HCT116 (cell line): Measurements from ENCODE around the gene GLDN. TPM values are rescaled to one million over a fixed set of nuclear protein-coding genes. Genes with fewer than 3 reads are reported as not detected.

Source experiments
- ATAC-seq: fragments of 200-7000 bp; cut with Tn5 transposase; 2 replicates; pipeline ENCODE4 v1.9.1; 2020; ENCODE audit warnings: mild to moderate bottlenecking, moderate library complexity
- BruUV-seq: library from RNA; stranded (reverse); fragments of 400-500 nt; replicated peaks from 2 replicates; lab custom pipeline; 2021; lab: Mats Ljungman, UMichigan
- CTCF ChIA-PET: fragments of 300-600 bp; sonication (Branson Sonifier 250); formaldehyde crosslinking; loops from one replicate; lab custom pipeline; 2021; ENCODE audit warnings: antibody characterized with exemption; lab: Charles Lee
- POLR2A ChIA-PET: fragments of 300-600, 350-600 bp; sonication (Branson Sonifier 250); formaldehyde crosslinking; loops from one replicate; lab custom pipeline; 2021; ENCODE audit warnings: antibody characterized with exemption; lab: Charles Lee
- RAD21 ChIA-PET, 2 experiments: fragments of 300-600 bp; sonication (Branson Sonifier 250); formaldehyde crosslinking; loops; one replicate each; lab custom pipeline; 2023; ENCODE audit warnings: low total read pairs in 2 of 2; ENCODE audit not compliant: uncharacterized antibody in 2 of 2, unreplicated experiment in 2 of 2, low non-redundant PET in 1 of 2; lab: Charles Lee
- DNase-seq: peaks from one replicate; pipeline ENCODE4 v3.0.0-alpha.2; 2010; ENCODE audit warnings: low read depth, low spot score
- H2AFZ ChIP-seq: fragments of 200-600 bp; shearing (Covaris generic), sonication (generic); 2 replicates; pipeline ENCODE4 v1.6.1; 2017; ENCODE audit warnings: low read depth, mixed run types, mixed read lengths, antibody characterized with exemption, low read length; ENCODE audit not compliant: poor library complexity, severe bottlenecking
- H3K27ac ChIP-seq: 2 replicates; pipeline ENCODE4 v1.5.1; 2012; ENCODE audit warnings: low read depth, low read length
- H3K27me3 ChIP-seq: fragments of 200-600 bp; sonication (generic); 2 replicates; pipeline ENCODE4 v1.6.1; 2016; ENCODE audit warnings: mixed run types, low read length, mixed read lengths; ENCODE audit not compliant: insufficient read depth
- H3K36me3 ChIP-seq, 2 experiments: fragments of 200-500 bp in 1 of 2; fragments of 200-600 bp in 1 of 2; sonication (Bioruptor generic) in 1 of 2; sonication (generic) in 1 of 2; 2 replicates each; pipeline versions ENCODE4 v1.5.1 to v1.6.1; 2014 to 2016; ENCODE audit warnings: low read length in 2 of 2, inconsistent platforms in 1 of 2, mixed read lengths in 1 of 2, mixed run types in 1 of 2; ENCODE audit not compliant: insufficient read depth in 2 of 2, control insufficient read depth in 1 of 2
- H3K4me1 ChIP-seq, 2 experiments: fragments of 200-600 bp in 1 of 2; sonication (generic) in 1 of 2; 2 replicates each; pipeline versions ENCODE4 v1.5.1 to v1.6.1; 2012 to 2017; ENCODE audit warnings: low read length in 2 of 2, inconsistent platforms in 1 of 2, mild to moderate bottlenecking in 1 of 2, mixed read lengths in 1 of 2, mixed run types in 1 of 2, moderate library complexity in 1 of 2; ENCODE audit not compliant: insufficient read depth in 2 of 2, control insufficient read depth in 1 of 2
- H3K4me2 ChIP-seq: fragments of 200-600 bp; sonication (generic); 2 replicates; pipeline ENCODE4 v1.6.1; 2017; ENCODE audit warnings: mixed run types, low read length, mixed read lengths
- H3K4me3 ChIP-seq, 2 experiments: fragments of 200-600 bp in 1 of 2; sonication (generic) in 1 of 2; replicated peaks in 1 of 2; 2 replicates each; pipeline ENCODE4 v1.5.1; 2011 to 2016; ENCODE audit warnings: low read length in 2 of 2, control low read depth in 1 of 2, low read depth in 1 of 2, mild to moderate bottlenecking in 1 of 2, mixed read lengths in 1 of 2, mixed run types in 1 of 2
- H3K79me2 ChIP-seq: fragments of 200-600 bp; sonication (generic); 2 replicates; pipeline ENCODE4 v1.6.1; 2017; ENCODE audit warnings: mild to moderate bottlenecking, mixed run types, low read length, moderate library complexity, mixed read lengths; ENCODE audit not compliant: insufficient read depth
- H3K9ac ChIP-seq: fragments of 200-600 bp; sonication (generic); 2 replicates; pipeline ENCODE4 v1.6.1; 2016; ENCODE audit warnings: low read length, mixed read lengths
- H3K9me2 ChIP-seq: fragments of 200-600 bp; sonication (generic), shearing (Covaris generic); 2 replicates; pipeline ENCODE4 v1.6.1; 2017; ENCODE audit warnings: mixed run types, mild to moderate bottlenecking, moderate library complexity; ENCODE audit not compliant: insufficient read depth
- H3K9me3 ChIP-seq, 2 experiments: fragments of 200-500 bp in 1 of 2; fragments of 200-600 bp in 1 of 2; sonication (Bioruptor generic) in 1 of 2; sonication (generic) in 1 of 2; 2 replicates each; pipeline ENCODE4 v1.6.1; 2014 to 2017; ENCODE audit warnings: low read length in 2 of 2, mixed read lengths in 2 of 2, inconsistent platforms in 1 of 2, low read depth in 1 of 2, mild to moderate bottlenecking in 1 of 2, mixed run types in 1 of 2, moderate library complexity in 1 of 2; ENCODE audit not compliant: control insufficient read depth in 1 of 2, insufficient read depth in 1 of 2
- H4K20me1 ChIP-seq: fragments of 200-600 bp; sonication (generic), shearing (Covaris generic); 2 replicates; pipeline ENCODE4 v1.6.1; 2017; ENCODE audit warnings: mixed run types, mild to moderate bottlenecking, moderate library complexity; ENCODE audit not compliant: insufficient read depth
- ATF3 ChIP-seq: IDR thresholded peaks from 2 replicates; pipeline ENCODE4 v1.6.1; 2012
- CBX3 ChIP-seq: IDR thresholded peaks from 2 replicates; pipeline ENCODE4 v1.6.1; 2012; ENCODE audit warnings: low read depth
- CEBPB ChIP-seq: IDR thresholded peaks from 2 replicates; pipeline ENCODE4 v1.6.1; 2012; ENCODE audit warnings: low read depth
- EGR1 ChIP-seq: IDR thresholded peaks from 2 replicates; pipeline ENCODE4 v1.6.1; 2012; ENCODE audit warnings: low read depth
- ELF1 ChIP-seq: IDR thresholded peaks from 2 replicates; pipeline ENCODE4 v1.6.1; 2012; ENCODE audit warnings: low read depth, borderline replicate concordance
- EZH2phosphoT487 ChIP-seq: fragments of 200-600 bp; IDR thresholded peaks from 2 replicates; pipeline ENCODE4 v1.6.1; 2018; ENCODE audit warnings: antibody characterized with exemption, borderline replicate concordance
- JUND ChIP-seq: IDR thresholded peaks from 2 replicates; pipeline ENCODE4 v1.6.1; 2012
- MAX ChIP-seq: IDR thresholded peaks from 2 replicates; pipeline ENCODE4 v1.6.1; 2012
- POLR2A ChIP-seq: IDR thresholded peaks from 2 replicates; pipeline ENCODE4 v1.7.0; 2011; ENCODE audit warnings: borderline replicate concordance; ENCODE audit not compliant: insufficient read depth, insufficient read length; ENCODE audit errors: extremely low read depth
- POLR2AphosphoS5 ChIP-seq: IDR thresholded peaks from 2 replicates; pipeline ENCODE4 v1.6.1; 2011; ENCODE audit warnings: mild to moderate bottlenecking, low read depth, low read length, moderate library complexity
- REST ChIP-seq: IDR thresholded peaks from 2 replicates; pipeline ENCODE4 v1.6.1; 2012; ENCODE audit warnings: low read depth
- SRF ChIP-seq: IDR thresholded peaks from 2 replicates; pipeline ENCODE4 v1.6.1; 2012; ENCODE audit warnings: low read depth
- TCF7L2 ChIP-seq: IDR thresholded peaks from 2 replicates; pipeline ENCODE4 v1.7.0; 2011; ENCODE audit warnings: borderline replicate concordance, inconsistent platforms; ENCODE audit not compliant: insufficient read depth, insufficient read length; ENCODE audit errors: extremely low read depth
- YY1 ChIP-seq: IDR thresholded peaks from 2 replicates; pipeline ENCODE4 v1.6.1; 2011; ENCODE audit warnings: low read length, low read depth, moderate library complexity, mild to moderate bottlenecking; ENCODE audit not compliant: insufficient replicate concordance; ENCODE audit errors: extremely low read depth
- ZFX ChIP-seq: fragments of 450-650 bp; IDR thresholded peaks from 2 replicates; pipeline ENCODE4 v1.6.1; 2017
- ZNF274 ChIP-seq: fragments of 200-500 bp; sonication (Bioruptor generic); IDR thresholded peaks from 2 replicates; pipeline ENCODE4 v1.6.1; 2014; ENCODE audit warnings: mild to moderate bottlenecking, low read depth, low read length, inconsistent platforms
- intact Hi-C: fragments of 100-400 bp; cut with micrococcal nuclease; formaldehyde crosslinking; loops from 2 replicates; pipeline ENCODE4 v1.10.0; 2022
- total RNA-seq: library from RNA; stranded (reverse); gene quantifications from one replicate; pipeline ENCODE4 v1.2.1, GENCODE V29; 2021; ENCODE audit not compliant: unreplicated experiment
- TF ChIP-seq, protein P1 (sequence below): IDR thresholded peaks from 2 replicates; pipeline ENCODE4 v1.6.1; 2011; ENCODE audit warnings: mild to moderate bottlenecking, low read length, moderate library complexity; ENCODE audit not compliant: insufficient replicate concordance; ENCODE audit errors: extremely low read depth

The GLDN gene
- total RNA-seq, 1 experiment from 2014 or later = 3.0 TPM

DNA sequence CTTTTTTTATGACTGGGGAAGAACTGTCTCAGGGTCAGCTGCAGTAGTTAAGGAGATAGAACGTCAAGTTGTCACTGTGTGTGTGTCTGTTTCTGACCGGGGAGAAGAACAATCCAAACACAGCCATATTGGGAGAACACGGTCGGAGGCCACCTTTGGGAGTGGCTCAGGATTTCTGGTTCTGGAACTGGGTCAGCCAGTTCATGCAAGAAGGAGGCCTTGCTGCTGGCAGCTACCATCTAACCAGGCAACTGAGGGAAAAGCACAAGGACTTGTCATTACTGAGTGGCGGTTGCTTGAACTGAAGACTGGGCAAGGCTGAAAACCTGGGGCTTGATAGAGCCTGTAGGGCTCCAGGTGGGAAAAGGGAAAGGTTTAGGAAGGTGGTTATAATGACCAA is 24.6 kb downstream of the GLDN start:
- RAD21 ChIA-PET = no interaction called here
- H2AFZ ChIP-seq = no peak overlapping the region
- TF ChIP-seq SRF = no peak
- TF ChIP-seq, all 23 proteins: peak for 0
- Histone ChIP-seq H3K4me1 (no peaks in the 10 kb centered on the region), H4K20me1 (no peaks in the 10 kb centered on the region), H3K9me3 (no peaks in the 10 kb centered on the region), H3K36me3 (no peaks in the 10 kb centered on the region), H3K9ac (no peak overlapping the region), H3K79me2 (no peaks in the 10 kb centered on the region), H3K27me3 (no peaks in the 10 kb centered on the region), H3K4me2 (no peak overlapping the region), H3K4me3 (no peak overlapping the region), H3K9me2 (no peaks in the 10 kb centered on the region), H3K27ac (no peak overlapping the region)
- intact Hi-C loops = no loop called here
- ChIA-PET CTCF (no interaction called here), POLR2A (no interaction called here)
- ATAC-seq = no peak
- no TSS peak for BruUV-seq
- DNase-seq = no peak

GRCh38 chr15:51366920-51367319 is 25.5 kb downstream of the GLDN start:
- Histone ChIP-seq H3K4me2 (no peak overlapping the region), H2AFZ (no peak overlapping the region), H3K27ac (no peak overlapping the region), H3K9me3 (no peaks in the 10 kb centered on the region), H3K9me2 (no peaks in the 10 kb centered on the region), H4K20me1 (no peaks in the 10 kb centered on the region), H3K36me3 (no peaks in the 10 kb centered on the region), H3K27me3 (no peaks in the 10 kb centered on the region), H3K4me3 (no peak overlapping the region), H3K4me1 (no peaks in the 10 kb centered on the region), H3K9ac (no peak overlapping the region), H3K79me2 (no peaks in the 10 kb centered on the region)
- ChIA-PET POLR2A (no interaction called here), RAD21 (no interaction called here), CTCF (no interaction called here)
- intact Hi-C loops = no loop called here
- BruUV-seq = no TSS peak
- no peak for DNase-seq
- no peak for ATAC-seq
- no peak for TF ChIP-seq ATF3
- no peak for TF ChIP-seq CEBPB
- TF ChIP-seq SRF = no peak
- no peak for TF ChIP-seq MAX
- TF ChIP-seq REST = no peak
- no peak for TF ChIP-seq TCF7L2
- TF ChIP-seq POLR2AphosphoS5 = no peak
- no peak for TF ChIP-seq ELF1
- no peak for TF ChIP-seq ZNF274
- TF ChIP-seq EZH2phosphoT487 = no peak
- TF ChIP-seq, protein P1, sequence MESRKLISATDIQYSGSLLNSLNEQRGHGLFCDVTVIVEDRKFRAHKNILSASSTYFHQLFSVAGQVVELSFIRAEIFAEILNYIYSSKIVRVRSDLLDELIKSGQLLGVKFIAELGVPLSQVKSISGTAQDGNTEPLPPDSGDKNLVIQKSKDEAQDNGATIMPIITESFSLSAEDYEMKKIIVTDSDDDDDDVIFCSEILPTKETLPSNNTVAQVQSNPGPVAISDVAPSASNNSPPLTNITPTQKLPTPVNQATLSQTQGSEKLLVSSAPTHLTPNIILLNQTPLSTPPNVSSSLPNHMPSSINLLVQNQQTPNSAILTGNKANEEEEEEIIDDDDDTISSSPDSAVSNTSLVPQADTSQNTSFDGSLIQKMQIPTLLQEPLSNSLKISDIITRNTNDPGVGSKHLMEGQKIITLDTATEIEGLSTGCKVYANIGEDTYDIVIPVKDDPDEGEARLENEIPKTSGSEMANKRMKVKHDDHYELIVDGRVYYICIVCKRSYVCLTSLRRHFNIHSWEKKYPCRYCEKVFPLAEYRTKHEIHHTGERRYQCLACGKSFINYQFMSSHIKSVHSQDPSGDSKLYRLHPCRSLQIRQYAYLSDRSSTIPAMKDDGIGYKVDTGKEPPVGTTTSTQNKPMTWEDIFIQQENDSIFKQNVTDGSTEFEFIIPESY = no peak
- no peak for TF ChIP-seq EGR1
- TF ChIP-seq JUND = no peak
- TF ChIP-seq CBX3 = no peak
- no peak for TF ChIP-seq YY1
- no peak for TF ChIP-seq POLR2A
- no peak for TF ChIP-seq ZFX
